CD4-positive, CD25-positive, alpha-beta regulatory T cell (primary cell): ENCODE results near the gene NPC1L1. TPM values are rescaled to one million over a fixed set of nuclear protein-coding genes. Genes with fewer than 3 reads are reported as not detected.

Experiments used
- ATAC-seq, 2 donors: fragments of 150-1000 bp; cut with Tn5 transposase; one replicate each; pipeline ENCODE4 v1.10.0; 2021; ENCODE audit warnings: low read depth in 2 of 2, moderate number of reproducible peaks in 2 of 2, moderate library complexity in 1 of 2
- DNase-seq, 3 donors: peaks; one replicate each; pipeline versions ENCODE4 v3.0.0 to v3.0.0-alpha.2; 2012 to 2022; ENCODE audit warnings: mixed read lengths in 1 of 3
- H3K27ac ChIP-seq: one replicate; pipeline ENCODE4 v1.7.0; 2013; ENCODE audit warnings: mild to moderate bottlenecking, low read length; ENCODE audit not compliant: insufficient read depth, poor library complexity, severe bottlenecking
- H3K27me3 ChIP-seq: one replicate; pipeline ENCODE4 v1.7.0; 2013; ENCODE audit warnings: low read length; ENCODE audit not compliant: control insufficient read depth, insufficient read depth
- H3K36me3 ChIP-seq: one replicate; pipeline ENCODE4 v1.7.0; 2013; ENCODE audit warnings: mild to moderate bottlenecking, low read length, moderate library complexity; ENCODE audit not compliant: control insufficient read depth, insufficient read depth
- H3K4me1 ChIP-seq: 2 replicates; pipeline ENCODE4 v1.7.0; 2013; ENCODE audit warnings: mild to moderate bottlenecking, low read length; ENCODE audit not compliant: insufficient read depth, control insufficient read depth, poor library complexity, severe bottlenecking
- H3K4me3 ChIP-seq: one replicate; pipeline ENCODE4 v1.7.0; 2013; ENCODE audit warnings: low read depth, mild to moderate bottlenecking, low read length, moderate library complexity
- H3K9me3 ChIP-seq, 2 experiments: 1 replicate in 1 of 2; 2 replicates in 1 of 2; pipeline ENCODE4 v1.7.0; 2013; ENCODE audit warnings: low read length in 2 of 2, mild to moderate bottlenecking in 1 of 2, moderate library complexity in 1 of 2; ENCODE audit not compliant: control insufficient read depth in 2 of 2
- H3K27ac Mint-ChIP-seq, 3 donors: one replicate each; pipeline ENCODE4 v1.8.0; 2020 to 2022; ENCODE audit warnings: mild to moderate bottlenecking in 3 of 3, mixed read lengths in 3 of 3, moderate library complexity in 2 of 3
- H3K27me3 Mint-ChIP-seq: one replicate; pipeline ENCODE4 v1.8.0; 2022; ENCODE audit warnings: mild to moderate bottlenecking, mixed read lengths
- H3K36me3 Mint-ChIP-seq: one replicate; pipeline ENCODE4 v1.8.0; 2020; ENCODE audit warnings: mixed read lengths
- H3K4me1 Mint-ChIP-seq, 4 donors: one replicate each; pipeline ENCODE4 v1.8.0; 2020 to 2022; ENCODE audit warnings: mixed read lengths in 4 of 4, mild to moderate bottlenecking in 1 of 4
- H3K4me3 Mint-ChIP-seq, 4 donors: one replicate each; pipeline ENCODE4 v1.8.0; 2020 to 2022; ENCODE audit warnings: mild to moderate bottlenecking in 4 of 4, mixed read lengths in 4 of 4, moderate library complexity in 3 of 4
- H3K9me3 Mint-ChIP-seq, 7 donors: one replicate each; pipeline ENCODE4 v1.8.0; 2020 to 2022; ENCODE audit warnings: mixed read lengths in 7 of 7, mild to moderate bottlenecking in 3 of 7, moderate library complexity in 2 of 7
- polyA plus RNA-seq, 4 donors: library from polyadenylated mRNA; unstranded; fragments of 300-500 nt; fragmentation: Illumina TruSeq; gene quantifications; one replicate each; pipeline ENCODE4 v1.2.3, GENCODE V29; 2021
- total RNA-seq: library from RNA; stranded (reverse); gene quantifications from one replicate; pipeline ENCODE4 v1.2.3, GENCODE V29; 2022

NPC1L1 gene
- total and polyA plus RNA-seq, 5 donors from 2014 or later = 0.10 to 0.18 TPM; not detected in 3

DNA sequence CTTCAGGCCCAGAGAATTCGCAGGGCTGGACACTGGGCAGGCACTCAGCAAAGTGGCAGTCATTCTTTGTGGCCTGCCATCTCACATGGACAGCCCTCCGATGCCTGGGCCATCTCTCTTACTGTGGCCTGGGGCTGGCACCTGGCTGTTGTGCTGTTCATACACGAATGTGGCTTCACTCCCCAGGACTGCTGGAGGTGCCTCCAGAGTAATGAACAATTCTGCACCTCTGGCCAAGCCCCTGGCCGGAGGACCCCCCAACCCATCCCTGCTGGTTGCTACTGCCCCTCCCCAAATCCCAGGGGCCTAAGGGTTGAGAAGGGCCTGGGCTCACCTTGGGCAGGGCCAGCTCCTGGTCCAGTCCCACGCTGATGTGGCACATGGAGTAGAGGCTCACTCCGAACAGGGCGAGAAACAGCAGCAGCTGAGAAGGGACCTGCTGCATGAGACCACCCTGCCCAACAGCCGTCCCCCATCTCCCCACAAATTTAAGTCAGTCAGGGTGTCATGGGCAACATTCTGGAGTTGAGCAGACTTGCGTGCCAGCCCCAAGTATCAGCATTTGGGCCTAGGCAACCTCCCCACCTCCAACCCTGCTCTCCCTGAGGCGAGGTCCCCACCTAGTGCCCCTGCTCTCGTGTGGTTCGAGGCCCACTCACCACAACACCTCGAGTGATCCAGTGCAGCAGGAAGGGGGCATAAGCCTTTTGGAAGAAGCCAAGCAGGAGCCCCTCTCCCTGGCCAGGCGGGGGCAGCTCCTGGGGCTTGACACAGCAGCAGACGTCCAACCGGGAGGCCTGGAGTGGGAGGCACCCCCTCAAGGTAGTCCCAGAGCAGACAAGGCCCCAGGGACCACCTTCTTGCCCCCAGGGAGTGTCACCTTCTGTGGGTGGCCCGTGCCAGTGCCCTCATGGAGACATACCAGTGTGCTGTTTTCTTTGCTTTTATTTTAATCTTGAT lies 9.4 kb downstream of the NPC1L1 start:
- H3K4me3 Mint-ChIP-seq = no peak overlapping the region
- H3K36me3 Mint-ChIP-seq = no peaks in the 10 kb centered on the region
- peaks cover 0 to 4% (median 0%) of the 10 kb centered on the region in 4 donors for H3K4me1 Mint-ChIP-seq
- no peaks in the 10 kb centered on the region for H3K27me3 ChIP-seq
- H3K27ac Mint-ChIP-seq = no peak overlapping the region
- no peaks in the 10 kb centered on the region for H3K9me3 ChIP-seq
- ATAC-seq = no peak
- H3K4me1 ChIP-seq = no peaks in the 10 kb centered on the region
- H3K27ac ChIP-seq = no peak overlapping the region
- no peak for DNase-seq
- no peaks in the 10 kb centered on the region for H3K36me3 ChIP-seq
- H3K27me3 Mint-ChIP-seq = peaks cover 8% of the 10 kb centered on the region
- H3K4me3 ChIP-seq = no peak overlapping the region
- H3K9me3 Mint-ChIP-seq = peaks cover 0 to 4% (median 0%) of the 10 kb centered on the region in 7 donors

DNA sequence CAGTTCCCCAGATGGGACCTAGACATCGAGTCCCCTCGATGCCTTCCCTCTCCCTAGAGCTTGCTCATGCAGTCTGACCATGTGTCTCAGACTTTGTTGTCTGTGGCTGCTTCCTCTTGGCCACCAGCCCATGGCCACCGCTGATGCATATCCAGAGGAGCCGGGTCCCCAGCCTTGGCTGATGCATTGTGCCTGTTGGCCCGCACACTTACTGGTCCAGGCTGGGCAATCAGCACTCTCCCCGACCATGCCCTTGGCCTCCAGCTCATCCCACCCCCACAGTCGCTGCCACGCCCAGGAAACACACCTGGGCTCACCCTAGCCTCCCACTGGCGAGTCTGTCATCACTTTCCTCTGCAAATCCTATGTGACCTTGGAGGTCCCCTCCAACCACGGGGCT lies 10.1 kb downstream of the NPC1L1 start:
- no peak for DNase-seq
- ATAC-seq = no peak
- H3K27ac Mint-ChIP-seq = no peak overlapping the region
- H3K36me3 ChIP-seq = no peaks in the 10 kb centered on the region
- H3K4me1 ChIP-seq = no peaks in the 10 kb centered on the region
- peaks cover 8% of the 10 kb centered on the region for H3K27me3 Mint-ChIP-seq
- H3K9me3 Mint-ChIP-seq = peaks cover 0 to 4% (median 0%) of the 10 kb centered on the region in 7 donors
- no peak overlapping the region for H3K27ac ChIP-seq
- no peaks in the 10 kb centered on the region for H3K36me3 Mint-ChIP-seq
- no peaks in the 10 kb centered on the region for H3K27me3 ChIP-seq
- H3K9me3 ChIP-seq = no peaks in the 10 kb centered on the region
- H3K4me3 ChIP-seq = no peak overlapping the region
- peaks cover 0 to 4% (median 0%) of the 10 kb centered on the region in 4 donors for H3K4me1 Mint-ChIP-seq
- H3K4me3 Mint-ChIP-seq = no peak overlapping the region

DNA sequence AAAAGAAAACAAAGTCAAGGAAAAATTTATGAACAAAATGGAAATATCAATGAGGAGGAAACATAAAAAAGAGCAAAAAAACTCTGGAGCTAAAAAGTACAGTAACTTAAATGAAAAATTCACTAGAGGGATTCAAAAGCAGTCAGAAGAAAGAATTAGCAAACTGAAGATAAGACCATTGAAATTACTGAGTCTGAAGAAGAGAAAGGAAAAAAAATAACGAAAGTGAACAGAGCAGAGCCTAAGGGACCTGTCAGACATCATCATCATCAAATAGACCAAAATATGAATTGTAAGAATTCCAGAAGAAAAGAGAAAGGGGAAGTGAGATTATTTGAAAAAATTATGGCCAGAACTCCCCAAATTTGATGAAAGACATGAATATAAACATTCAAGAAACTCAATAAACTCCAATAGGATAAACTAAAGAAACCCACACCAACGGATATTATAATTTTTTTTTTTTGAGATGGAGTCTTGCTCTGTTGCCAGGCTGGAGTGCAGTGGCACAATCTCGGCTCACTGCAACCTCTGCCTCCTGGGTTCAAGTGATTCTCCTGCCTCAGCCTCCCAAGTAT lies 16.2 kb downstream of the NPC1L1 start:
- H3K27me3 ChIP-seq = peaks cover 12% of the 10 kb centered on the region
- Mint-ChIP-seq H3K4me3 (no peak overlapping the region), H3K36me3 (peaks cover 3% of the 10 kb centered on the region), H3K27me3 (peaks cover 21% of the 10 kb centered on the region), H3K4me1 (no peaks in the 10 kb centered on the region), H3K27ac (no peak overlapping the region), H3K9me3 (peaks cover 0 to 20% (median 6%) of the 10 kb centered on the region in 7 donors)
- no peak overlapping the region for H3K4me3 ChIP-seq
- peaks cover 0 to 14% of the 10 kb centered on the region in 2 experiments for H3K9me3 ChIP-seq
- no peaks in the 10 kb centered on the region for H3K36me3 ChIP-seq
- DNase-seq (no peak), ATAC-seq (no peak)
- no peaks in the 10 kb centered on the region for H3K4me1 ChIP-seq
- no peak overlapping the region for H3K27ac ChIP-seq

DNA sequence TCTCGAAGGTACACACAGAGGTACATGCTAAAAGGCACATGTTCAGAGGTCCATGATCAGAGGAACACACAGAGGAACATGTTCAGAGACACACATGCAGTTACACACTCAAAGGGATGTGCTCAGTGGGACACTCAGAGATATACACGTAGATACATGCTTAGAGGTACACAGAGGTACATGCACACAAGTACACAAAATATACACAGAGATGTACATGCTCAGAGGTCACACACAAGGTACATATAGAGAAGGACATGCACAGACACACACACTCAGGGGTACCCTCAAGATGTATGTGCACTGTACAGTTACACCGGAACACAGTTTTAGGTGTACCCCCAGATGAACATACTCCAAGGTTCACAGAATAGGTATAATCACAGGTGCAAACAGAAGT lies 18.8 kb downstream of the NPC1L1 start:
- peaks cover 17% of the 10 kb centered on the region for H3K27me3 Mint-ChIP-seq
- H3K27ac Mint-ChIP-seq = no peak overlapping the region
- Histone ChIP-seq H3K4me3 (no peak overlapping the region), H3K27me3 (peaks cover 12% of the 10 kb centered on the region), H3K4me1 (no peaks in the 10 kb centered on the region), H3K9me3 (peaks cover 0 to 14% of the 10 kb centered on the region in 2 experiments), H3K36me3 (no peaks in the 10 kb centered on the region), H3K27ac (no peak overlapping the region)
- H3K9me3 Mint-ChIP-seq = peaks cover 0 to 20% (median 5%) of the 10 kb centered on the region in 7 donors
- DNase-seq (no peak), ATAC-seq (no peak)
- no peaks in the 10 kb centered on the region for H3K4me1 Mint-ChIP-seq
- peaks cover 3% of the 10 kb centered on the region for H3K36me3 Mint-ChIP-seq
- H3K4me3 Mint-ChIP-seq = no peak overlapping the region

DNA sequence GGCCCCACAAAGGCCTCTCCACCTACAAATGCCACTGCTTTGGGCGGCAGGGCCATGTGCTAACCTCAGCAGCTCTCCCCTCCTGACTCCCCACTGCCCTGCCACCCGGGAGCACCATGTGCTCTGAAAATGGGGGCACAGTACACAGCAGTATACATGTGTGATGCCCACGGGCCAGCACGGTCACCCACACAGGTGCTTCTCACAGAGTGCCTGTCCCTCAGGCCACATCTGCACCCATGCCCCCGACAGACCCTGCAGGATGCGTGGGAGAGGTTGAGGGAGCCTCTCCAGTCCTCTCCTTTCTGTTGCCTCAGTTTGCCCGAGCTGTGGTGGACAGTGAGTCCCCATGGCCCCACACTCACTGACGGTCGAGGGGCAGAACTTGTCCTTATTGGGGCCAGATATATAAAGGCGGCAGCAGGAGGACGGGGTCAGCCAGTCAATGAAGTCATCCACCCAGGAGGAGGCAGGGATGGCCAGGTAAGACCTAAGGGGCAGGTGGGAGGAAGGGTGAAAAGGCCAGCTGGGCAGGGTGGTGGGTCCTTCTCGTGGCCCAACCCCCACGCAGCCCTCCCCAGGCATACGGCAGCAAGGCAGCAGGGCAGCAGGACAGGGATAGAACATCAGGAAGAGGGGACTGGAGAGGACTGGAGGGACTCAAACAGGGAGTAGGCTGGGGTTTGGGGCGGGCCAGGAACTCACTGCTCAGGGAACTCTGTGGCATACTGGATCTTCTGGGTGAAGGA lies 19.6 kb downstream of the NPC1L1 start:
- H3K4me1 ChIP-seq = no peaks in the 10 kb centered on the region
- no peaks in the 10 kb centered on the region for H3K36me3 ChIP-seq
- Mint-ChIP-seq H3K36me3 (peaks cover 3% of the 10 kb centered on the region), H3K9me3 (peaks cover 0 to 18% (median 5%) of the 10 kb centered on the region in 7 donors), H3K4me3 (peak overlapping the region in 1 of 4 donors; percentile 75), H3K27me3 (peaks cover 17% of the 10 kb centered on the region), H3K27ac (no peak overlapping the region), H3K4me1 (no peaks in the 10 kb centered on the region)
- H3K27ac ChIP-seq = no peak overlapping the region
- peaks cover 0 to 14% of the 10 kb centered on the region in 2 experiments for H3K9me3 ChIP-seq
- DNase-seq (no peak), ATAC-seq (no peak)
- no peak overlapping the region for H3K4me3 ChIP-seq
- peaks cover 12% of the 10 kb centered on the region for H3K27me3 ChIP-seq

DNA sequence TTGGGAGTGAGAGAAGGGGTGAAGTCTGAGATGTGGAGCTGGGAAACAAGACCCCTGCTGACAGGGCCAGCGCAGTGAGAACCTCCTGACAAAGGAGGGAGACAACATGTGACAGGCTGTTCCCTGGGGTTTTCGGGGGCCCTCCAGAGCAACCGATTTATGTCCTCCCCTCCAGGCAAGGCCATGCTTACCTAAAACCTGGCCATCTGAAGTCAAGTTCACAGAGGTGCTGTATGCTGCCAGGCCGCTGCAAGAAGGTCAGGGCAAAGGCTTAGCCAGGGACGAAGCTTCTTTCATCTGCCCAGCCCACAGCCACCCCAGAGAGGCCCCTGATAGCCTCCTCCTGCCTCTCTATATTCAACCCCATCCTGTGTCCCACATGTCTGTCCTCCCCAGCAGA lies 20.6 kb downstream of the NPC1L1 start:
- Histone ChIP-seq H3K27me3 (peaks cover 12% of the 10 kb centered on the region), H3K4me1 (no peaks in the 10 kb centered on the region), H3K9me3 (peaks cover 0 to 14% of the 10 kb centered on the region in 2 experiments), H3K36me3 (no peaks in the 10 kb centered on the region), H3K27ac (no peak overlapping the region), H3K4me3 (no peak overlapping the region)
- peaks cover 3% of the 10 kb centered on the region for H3K36me3 Mint-ChIP-seq
- DNase-seq (no peak), ATAC-seq (no peak)
- no peak overlapping the region for H3K27ac Mint-ChIP-seq
- H3K9me3 Mint-ChIP-seq = peaks cover 0 to 12% (median 5%) of the 10 kb centered on the region in 7 donors
- H3K4me3 Mint-ChIP-seq = no peak overlapping the region
- no peaks in the 10 kb centered on the region for H3K4me1 Mint-ChIP-seq
- peaks cover 17% of the 10 kb centered on the region for H3K27me3 Mint-ChIP-seq

DNA sequence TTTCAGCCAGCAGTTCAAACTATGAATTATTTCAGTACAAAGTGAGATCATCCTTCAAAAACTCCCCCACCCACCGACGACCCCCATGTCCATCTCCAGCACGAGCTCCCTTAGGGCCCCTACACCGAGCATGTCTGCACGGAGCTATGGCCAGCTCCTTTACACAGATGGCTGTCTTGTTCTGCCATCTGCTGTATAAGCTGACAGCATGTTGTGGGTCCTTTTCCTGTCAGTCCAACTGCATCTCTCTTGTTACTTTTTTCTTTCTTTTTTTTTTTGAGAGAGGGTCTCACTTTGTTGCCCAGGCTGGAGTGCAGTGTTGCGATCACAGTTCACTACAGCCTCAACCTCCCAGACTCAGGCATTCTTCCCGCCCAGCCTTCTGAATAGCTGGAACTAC lies 21.6 kb downstream of the NPC1L1 start:
- Histone ChIP-seq H3K4me1 (no peaks in the 10 kb centered on the region), H3K36me3 (no peaks in the 10 kb centered on the region), H3K4me3 (no peak overlapping the region), H3K27me3 (peaks cover 12% of the 10 kb centered on the region), H3K27ac (no peak overlapping the region), H3K9me3 (peaks cover 0 to 6% of the 10 kb centered on the region in 2 experiments)
- H3K4me1 Mint-ChIP-seq = no peaks in the 10 kb centered on the region
- DNase-seq (no peak), ATAC-seq (no peak)
- peaks cover 10% of the 10 kb centered on the region for H3K27me3 Mint-ChIP-seq
- H3K9me3 Mint-ChIP-seq = peaks cover 0 to 7% (median 1%) of the 10 kb centered on the region in 7 donors
- H3K36me3 Mint-ChIP-seq = no peaks in the 10 kb centered on the region
- no peak overlapping the region for H3K27ac Mint-ChIP-seq
- H3K4me3 Mint-ChIP-seq = no peak overlapping the region
